Measurements from ENCODE around the gene EGFR. TPM values are rescaled to one million over a fixed set of nuclear protein-coding genes. Genes with fewer than 3 reads are reported as not detected.

The EGFR gene
- polyA plus RNA-seq, 3 donors = 32.0 to 35.6 (median 32.0) TPM

DNA sequence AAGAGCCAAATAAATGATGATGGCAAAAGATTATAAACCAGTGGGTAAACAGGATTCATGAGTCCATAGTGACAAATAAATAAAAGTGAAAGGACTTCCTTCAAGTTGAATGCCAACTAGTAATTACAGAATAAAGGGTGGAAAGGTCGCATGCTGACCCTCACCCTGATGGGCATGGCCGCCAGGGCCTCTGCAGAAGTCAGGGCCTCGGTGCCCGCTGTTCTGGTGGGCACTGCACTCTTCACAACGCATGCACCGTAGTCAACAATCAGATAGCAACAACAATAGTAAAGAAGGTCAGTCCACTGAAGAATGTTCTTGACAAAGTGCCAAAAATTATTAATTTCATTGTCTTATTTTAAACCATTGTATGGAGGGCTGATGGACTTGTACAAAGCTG, 223.1 kb downstream of the EGFR start:
- DNase-seq = no peak

DNA sequence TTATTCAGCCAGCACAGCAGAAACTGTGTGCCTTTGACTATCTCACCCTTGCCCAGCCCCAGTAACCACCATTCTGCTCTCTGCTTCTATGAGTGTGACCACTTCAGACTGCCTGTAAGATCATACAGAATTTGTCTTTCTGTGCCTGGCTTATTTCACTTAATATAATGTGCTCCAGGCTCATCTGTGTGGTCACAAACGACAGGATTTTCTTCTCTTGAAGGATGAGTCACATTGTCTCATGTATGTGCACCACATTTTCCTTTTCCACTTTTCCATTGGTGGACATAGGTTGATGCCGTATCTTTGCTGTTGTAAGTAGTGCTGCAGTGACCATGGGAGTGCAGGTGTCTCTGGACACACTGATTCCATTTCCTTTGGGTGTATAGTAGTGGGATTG, 223.8 kb downstream of the EGFR start:
- no peak for DNase-seq

DNA sequence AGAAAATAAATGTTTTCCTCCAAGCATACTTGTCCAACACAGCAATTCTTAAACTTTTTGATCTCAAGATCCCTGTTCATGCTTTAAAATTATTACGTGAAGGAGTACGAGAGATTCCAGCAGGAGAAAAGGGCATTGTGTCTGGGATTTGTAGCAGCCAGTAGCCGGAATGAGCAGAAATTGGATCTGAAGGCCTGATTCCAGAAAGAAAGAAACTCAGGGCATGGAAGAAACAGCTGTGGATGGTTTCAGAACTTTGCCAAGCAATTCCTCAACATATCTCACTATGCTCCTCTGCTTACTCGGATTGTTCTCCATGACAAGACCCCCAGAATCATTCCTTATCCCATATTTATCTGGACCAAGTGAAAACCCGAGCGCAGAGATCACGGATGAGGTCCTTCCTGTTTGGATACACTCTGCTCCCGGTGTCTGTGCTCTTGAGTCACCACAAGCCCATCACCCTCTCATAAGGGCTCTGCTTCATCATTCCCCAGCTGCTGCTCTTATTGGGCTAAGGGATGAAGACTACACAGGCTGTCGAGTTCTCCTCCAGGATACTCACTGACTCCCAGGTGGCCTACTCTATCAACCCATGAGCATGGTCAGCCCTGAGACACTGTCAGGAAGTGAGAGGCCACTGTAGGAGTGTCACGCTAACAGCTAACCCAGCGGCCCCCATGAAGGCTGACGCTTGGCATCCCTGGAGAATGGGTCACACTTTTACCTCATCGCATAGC, 225.4 kb downstream of the EGFR start:
- no peak for DNase-seq

DNA sequence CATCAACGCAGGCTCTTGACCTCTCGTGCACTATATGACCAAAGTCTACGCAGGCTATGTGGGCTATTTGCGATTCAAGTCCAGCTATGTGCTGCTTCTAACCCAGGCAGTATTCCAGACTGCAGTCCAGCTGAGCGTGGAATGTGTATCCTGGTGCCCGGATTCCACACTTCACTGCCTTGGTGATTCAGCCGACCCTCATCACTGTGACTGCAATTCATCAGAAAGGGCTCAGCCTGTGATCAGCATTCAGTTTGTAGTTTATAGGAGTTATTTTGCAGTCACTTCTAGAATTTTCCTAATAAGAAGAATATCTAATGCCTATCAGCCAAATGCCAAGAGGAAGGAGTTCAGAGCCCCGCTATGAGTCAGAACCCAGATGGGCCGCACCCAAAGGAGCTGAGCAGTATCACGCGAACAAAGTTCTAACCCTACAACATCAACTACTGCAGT, 226.5 kb downstream of the EGFR start:
- no peak for DNase-seq

DNA sequence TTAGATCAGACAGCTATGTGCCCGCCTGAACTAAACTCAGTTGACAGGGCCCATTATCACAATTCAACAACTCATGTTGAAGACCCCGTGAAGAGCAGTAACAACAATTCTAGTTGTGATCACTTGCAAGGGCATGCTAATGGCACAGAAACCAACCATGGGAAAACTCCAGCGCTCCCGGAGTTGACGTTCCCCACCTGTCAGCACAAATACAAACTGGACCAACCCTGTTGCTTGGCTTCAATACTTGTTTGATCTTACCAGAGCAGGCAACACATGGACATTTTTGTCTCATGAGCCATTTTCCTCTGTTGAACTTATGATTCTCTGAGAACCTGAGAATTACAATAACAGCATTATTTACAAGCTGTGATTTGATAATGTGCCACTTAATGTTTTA, 227.4 kb downstream of the EGFR start:
- no peak for DNase-seq

DNA sequence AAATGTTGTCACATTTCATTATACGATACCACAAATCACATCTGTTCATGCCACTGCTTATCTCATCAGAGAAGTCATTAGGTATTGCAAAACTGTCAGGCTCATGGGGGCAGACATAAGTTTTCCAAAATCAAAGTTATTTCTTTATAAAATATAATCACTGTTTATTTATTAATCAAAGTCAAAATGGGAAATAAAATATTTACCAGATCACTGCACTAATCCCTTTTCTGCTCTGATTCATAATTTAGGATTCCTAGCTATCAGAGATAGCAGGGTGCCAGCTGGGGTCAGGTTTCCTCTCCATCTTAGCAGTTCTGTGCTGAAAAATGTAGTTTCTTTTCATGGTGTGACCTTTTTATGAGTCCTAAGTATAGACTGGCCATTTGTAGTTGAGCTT, 228.6 kb downstream of the EGFR start:
- no peak for DNase-seq

DNA sequence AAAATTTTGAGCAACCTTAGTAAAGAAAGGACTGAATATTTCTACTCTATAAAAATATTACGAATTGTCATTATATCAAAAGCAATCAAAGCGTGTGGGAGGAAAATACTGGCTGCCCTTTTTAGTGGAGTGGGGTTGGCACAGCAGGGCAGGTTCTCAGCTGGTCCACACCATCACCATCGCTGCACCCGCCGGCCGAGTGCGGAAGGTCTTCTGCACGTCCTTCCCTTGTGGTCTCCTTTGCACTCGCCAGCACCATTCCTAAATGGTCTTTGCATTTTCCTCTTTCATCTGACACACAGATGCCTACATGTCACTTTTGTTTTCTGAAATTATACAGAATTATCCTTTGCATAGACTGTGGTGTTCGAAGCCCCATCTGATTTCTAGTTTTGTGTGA, 229.7 kb downstream of the EGFR start:
- DNase-seq = no peak

DNA sequence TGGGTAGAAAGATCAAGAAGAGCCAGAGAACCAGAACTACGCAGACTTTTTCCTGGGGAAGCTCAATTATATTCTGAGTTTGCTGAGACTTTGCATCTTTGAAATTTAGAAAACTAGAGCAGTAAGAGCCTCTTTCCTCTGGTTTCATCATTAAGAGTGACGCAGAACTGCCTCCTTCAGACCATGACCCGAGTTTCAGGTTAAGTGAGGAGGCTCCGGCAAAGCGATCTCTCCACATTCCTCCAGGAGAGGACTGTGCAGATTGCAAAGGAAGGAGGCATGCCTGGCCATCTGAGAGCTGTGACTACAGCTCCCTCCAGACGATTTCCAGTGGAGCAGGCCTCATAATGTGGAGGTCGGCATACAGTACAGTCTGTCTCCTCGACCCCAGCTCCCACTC, 230.5 kb downstream of the EGFR start:
- no peak for DNase-seq

DNA sequence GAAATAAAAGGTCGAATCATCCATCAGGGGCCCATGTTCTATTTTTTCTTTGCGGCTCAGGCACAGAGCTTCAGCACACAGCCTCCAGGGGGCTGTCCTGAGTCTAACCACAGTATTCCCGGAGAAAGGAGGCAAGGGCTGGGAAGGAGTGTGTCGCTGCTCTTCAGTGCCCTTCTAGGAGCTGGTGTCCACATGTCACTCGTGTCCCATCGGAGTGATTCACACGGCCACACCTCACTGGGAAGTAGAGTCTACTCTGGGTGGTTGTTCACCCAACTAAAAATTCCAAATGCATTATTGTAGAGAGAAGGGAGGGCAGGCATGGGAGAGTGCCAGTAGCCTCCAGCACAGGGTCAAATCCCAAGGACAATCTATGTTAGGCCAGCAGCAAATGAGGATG, 231.5 kb downstream of the EGFR start:
- no peak for DNase-seq

DNA sequence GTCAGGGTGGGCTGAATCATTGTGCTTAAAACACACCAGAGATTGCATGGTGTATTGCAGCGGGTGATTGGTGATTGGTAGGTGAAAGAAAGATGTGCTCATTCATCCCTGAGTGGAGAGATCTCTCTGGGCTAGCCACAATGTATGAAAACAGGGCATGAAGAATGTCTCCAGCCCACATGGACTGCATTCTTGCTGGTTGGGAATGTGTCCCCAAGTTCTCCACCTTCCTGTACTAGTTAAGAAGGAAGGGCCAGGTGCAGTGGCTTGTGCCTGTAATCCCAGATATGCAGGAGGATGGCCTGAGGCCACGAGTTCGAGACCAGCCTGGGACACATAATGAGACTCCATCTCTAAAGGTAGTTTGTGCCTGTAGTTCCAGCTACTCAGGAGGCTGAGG, 232.5 kb downstream of the EGFR start:
- DNase-seq = no peak

DNA sequence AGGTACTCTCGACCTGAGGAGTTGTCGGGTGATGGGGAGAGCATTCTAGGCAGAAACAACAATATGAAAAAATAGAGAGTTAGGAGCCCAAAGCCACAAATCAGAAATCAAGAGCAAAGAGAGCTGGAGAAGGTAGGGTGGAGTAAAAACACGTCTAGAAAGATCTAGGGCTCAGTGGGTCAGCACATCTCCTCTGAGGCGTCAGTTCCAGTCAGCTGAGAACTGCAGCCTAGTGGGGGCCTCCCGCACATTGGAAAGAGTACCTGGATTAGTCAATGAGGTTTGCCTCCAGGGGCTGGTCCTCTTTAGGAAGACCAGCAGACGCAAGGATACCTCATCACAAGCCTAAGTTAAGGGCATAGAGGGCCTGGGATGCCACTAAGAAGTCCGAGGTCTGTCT, 233.1 kb downstream of the EGFR start:
- no peak for DNase-seq

DNA sequence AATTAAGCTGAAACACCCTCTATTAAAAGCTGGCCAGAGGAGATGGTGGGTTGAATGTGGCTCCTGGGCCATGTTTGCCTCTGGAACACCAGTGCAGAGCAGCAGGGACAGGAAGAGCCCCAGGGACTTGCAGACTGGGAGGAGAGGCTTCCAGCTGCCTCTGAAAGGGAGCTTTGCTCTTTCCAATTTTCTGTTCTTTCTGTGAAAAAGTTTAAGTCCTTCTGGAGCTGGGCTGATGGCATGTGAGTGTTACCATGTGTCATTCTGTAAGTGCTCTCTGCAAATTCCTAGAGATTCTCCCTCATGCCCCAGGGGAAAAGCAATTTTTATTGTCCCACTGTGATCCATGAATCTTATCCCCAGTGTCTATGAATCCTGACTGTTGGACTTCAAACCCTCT, 233.6 kb downstream of the EGFR start:
- no peak for DNase-seq

DNA sequence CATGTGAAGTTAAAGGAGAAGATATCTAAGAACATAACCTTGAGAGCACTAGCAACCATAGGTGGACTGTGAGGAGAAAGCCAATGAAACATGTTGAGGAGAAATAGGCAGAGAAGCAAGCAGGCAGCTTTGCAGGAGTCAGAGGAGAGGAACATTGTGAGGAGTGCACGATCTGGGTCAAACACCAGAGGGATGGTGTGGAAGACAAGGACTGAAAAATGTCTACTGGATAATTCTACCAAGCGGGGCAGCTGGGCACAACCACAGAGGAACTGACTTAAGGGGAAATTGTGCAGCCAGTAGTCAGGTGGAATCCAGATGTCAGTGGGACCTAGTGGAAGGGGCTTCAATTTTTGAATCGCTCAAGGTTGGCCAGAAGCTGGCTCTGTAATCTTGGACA, 234.4 kb downstream of the EGFR start:
- no peak for DNase-seq

DNA sequence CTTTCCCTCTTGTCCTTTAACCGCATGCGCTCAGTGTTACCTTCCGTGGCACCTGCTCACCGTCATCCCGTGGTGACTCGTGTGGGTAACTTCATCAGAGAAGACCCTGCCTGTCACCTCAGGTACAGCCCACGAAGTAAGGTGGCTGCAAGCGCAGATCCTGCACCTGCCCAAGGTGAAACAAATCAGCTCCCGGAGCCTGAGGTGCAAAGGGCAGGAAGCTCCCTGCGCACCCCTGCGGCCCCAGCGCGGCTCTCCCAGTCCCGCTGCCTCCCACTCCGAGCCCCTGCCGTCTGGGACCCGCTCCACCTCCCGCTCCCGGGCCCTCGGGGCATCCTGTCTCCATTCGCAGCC, 235.4 kb downstream of the EGFR start:
- DNase-seq = no peak

DNA sequence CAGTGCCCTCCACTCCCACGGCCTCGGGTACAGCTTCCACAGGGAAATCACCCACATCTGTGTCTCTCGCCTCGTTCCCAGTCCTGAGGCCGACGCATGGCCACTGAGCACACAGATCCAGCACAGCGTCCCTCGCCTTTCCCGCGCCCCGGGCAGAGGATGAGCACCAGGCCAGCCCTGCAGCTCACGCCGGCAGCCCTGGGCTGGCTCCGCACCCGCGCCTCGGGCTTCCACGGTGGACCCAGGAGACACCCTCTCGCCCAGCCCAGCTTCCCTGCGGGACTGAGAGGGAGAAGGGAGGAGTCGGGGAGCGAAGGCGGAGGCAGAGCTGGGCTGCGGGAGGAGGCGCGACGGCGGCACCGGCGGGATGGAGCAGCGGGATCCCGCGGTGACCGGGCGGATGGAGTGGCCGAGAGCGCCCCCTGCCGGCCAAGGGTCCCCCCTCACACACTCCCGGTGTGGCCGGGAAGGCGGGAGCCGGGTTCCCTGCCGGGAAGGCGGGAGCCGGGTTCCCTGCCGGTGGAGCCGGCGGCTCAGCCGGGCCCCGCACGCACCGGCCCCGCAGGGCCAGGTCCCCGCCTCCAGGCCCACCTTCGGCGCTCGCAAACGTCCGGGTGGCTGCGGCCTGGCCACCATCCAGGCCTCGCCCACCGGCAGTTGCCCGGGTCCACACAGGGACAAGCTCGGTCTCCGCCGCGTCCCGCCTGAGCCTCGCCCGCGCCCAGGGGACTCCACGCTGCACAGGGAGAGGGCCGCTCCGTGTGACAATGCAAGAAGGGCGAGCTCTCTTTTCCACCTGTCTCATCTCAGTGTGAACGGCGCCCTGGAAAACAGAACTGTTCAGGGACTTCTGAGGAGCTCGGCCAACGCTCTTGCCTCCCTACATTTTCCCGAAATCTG, 236.0 kb downstream of the EGFR start:
- peak; percentile 81 for DNase-seq

DNA sequence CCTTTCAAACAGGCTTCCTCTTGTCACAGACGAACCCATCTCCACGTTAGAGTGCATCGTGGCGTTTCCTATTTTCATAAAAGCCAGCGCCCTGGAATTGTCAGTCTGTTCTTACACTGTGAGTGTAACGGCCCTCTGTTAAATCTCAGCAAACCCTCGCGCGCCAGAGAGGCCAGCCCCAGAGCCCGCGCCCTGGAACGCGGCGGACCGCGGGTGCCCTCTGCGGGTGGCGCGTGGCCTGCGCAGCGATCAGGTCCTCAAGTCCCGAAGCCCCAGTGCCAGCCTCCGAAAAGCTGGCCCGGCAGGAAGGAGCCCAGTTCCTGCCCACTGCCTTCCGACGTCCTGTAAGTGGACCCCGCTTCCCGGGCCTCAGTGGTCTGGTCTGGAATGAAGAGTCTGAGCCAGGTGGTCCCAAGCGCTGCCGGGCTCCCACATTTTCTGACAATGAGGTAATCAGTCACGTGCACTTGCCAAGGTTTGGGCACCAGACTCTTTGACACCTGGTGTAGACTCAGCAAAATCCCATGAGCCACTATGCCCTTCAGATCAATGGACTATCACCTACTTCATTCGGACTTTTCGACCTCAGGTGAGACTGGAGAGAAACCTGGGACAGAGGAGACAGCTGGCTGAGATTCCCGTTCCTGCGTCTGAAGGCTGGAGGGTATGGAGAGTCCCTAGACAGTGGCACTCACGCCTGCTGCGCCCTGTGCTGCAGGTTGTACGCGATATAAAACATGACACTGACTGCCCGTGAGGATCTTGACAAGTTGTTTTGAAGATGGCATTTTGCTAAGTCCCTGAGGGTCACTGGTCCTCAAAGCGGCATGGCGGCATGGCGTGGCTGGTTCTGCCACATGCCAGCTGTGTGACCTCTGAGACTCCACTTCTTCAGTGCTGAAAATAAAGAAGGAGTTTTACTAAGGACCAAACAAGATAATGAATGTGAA, 237.0 kb downstream of the EGFR start:
- peak; percentile 68 for DNase-seq

DNA sequence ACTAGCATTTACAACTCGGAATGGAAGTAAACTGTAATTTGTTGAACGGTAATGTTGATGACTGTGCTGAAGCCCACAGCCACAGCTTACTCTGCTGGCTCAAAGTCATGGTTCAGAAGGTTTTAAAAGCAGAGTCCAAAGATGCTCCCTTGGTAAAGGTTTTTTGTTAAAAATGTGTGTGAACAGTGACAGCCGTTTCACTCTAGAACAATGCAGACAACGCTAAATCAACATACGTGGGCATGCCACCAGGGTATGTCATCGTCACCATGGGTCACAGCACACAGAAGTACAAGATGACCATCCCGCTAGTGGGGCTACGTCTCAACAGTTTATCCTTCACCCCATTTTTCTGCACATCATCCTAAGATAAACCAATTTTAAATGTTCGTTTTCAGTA, 239.8 kb downstream of the EGFR start:
- no peak for DNase-seq

DNA sequence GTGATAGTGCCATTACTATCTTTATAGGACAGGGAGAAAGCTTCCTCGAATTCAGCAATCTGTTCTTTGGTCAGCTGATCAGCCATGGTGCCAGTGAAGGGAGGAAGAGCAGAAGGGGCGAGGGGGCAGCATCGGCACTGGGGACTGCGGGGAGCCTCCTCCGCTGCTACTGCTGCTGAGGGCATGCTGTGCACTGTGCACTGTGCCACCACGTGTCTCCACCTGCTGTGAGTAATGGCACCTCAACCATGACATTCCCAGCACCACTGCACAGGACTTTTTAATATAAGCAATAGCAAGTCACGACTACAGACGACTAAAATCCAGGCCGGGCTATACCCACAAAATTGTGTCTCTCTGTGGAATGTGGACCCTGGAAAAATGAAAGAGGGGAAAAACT, 241.4 kb downstream of the EGFR start:
- DNase-seq = no peak

DNA sequence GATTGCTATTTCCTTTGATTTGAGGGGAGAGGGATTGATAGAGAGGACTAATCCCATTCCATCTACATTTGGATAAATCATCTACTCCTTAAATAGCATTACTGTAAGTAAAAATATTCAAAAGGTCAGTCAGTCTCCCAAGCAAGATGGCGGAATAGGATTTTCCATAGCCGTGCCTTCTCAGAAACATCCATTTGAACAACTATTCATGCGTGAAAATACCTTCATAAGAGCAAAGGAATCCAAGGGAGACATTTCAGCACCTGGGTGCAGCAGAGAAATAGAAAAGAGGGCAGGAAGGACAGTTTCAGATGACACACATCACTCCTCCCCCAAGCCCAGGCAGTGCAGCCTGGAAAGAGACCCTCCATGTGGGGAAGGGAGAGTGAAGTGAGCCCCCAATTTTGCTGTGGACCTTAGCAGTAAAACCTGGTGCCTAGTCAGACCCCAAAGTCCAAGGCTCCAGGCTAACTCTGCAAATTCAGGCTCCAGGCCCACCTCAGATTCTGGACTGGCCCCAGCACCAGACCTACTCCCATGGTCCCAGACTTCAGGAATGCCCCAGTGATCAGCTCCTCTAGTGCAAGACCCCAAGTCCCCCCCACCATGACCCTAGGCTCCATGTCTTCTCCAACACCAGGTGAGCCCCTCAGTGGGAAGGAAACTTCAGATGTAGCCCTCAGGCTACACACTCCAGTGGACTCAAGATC, 242.0 kb downstream of the EGFR start:
- DNase-seq = no peak
